HepG2 (cell line): ENCODE data around the gene H2AZ2. TPM values are rescaled to one million over a fixed set of nuclear protein-coding genes. Genes with fewer than 3 reads are reported as not detected.

Experiments used
- BRD4 ChIP-seq: sonication (generic); formaldehyde crosslinking; IDR thresholded peaks from 2 replicates; pipeline ENCODE4 v1.4.0; 2020; ENCODE audit warnings: missing genetic modification reagents
- DMAP1 ChIP-seq: IDR thresholded peaks from 2 replicates; pipeline ENCODE4 v1.6.1; 2016
- FOSL2 ChIP-seq: sonication (generic); formaldehyde crosslinking; IDR thresholded peaks from 2 replicates; pipeline ENCODE4 v1.4.0; 2020; ENCODE audit warnings: missing genetic modification reagents
- FOXM1 ChIP-seq: sonication (generic); formaldehyde crosslinking; IDR thresholded peaks from 2 replicates; pipeline ENCODE4 v1.5.0; 2020; ENCODE audit warnings: missing genetic modification reagents
- JUNB ChIP-seq: sonication (generic); formaldehyde crosslinking; IDR thresholded peaks from 2 replicates; pipeline ENCODE4 v1.8.0; 2022; ENCODE audit warnings: missing genetic modification reagents, mild to moderate bottlenecking, borderline replicate concordance
- KDM2A ChIP-seq: sonication (generic); formaldehyde crosslinking; IDR thresholded peaks from 2 replicates; pipeline ENCODE4 v1.4.0; 2020; ENCODE audit warnings: low read depth, missing genetic modification reagents, borderline replicate concordance
- PTBP1 ChIP-seq: fragments of 200-400 bp; formaldehyde crosslinking; IDR thresholded peaks from 2 replicates; pipeline ENCODE4 v1.6.1; 2018; ENCODE audit warnings: low read length, low read depth; ENCODE audit not compliant: poor library complexity, severe bottlenecking
- RELA ChIP-seq: sonication (generic); formaldehyde crosslinking; IDR thresholded peaks from 2 replicates; pipeline ENCODE4 v1.4.0; 2020; ENCODE audit warnings: missing genetic modification reagents
- THAP8 ChIP-seq: sonication (generic); formaldehyde crosslinking; IDR thresholded peaks from 2 replicates; pipeline ENCODE4 v1.5.1; 2020; ENCODE audit warnings: missing genetic modification reagents, mild to moderate bottlenecking, borderline replicate concordance
- ZNF24 ChIP-seq: fragments of 450-650 bp; IDR thresholded peaks from 2 replicates; pipeline ENCODE4 v1.6.1; 2017; ENCODE audit warnings: antibody characterized with exemption, mild to moderate bottlenecking
- ZNF503 ChIP-seq: sonication (generic); formaldehyde crosslinking; IDR thresholded peaks from 2 replicates; pipeline ENCODE4 v1.4.0; 2020; ENCODE audit warnings: missing genetic modification reagents
- ZNF709 ChIP-seq: sonication (generic); formaldehyde crosslinking; IDR thresholded peaks from 2 replicates; pipeline ENCODE4 v1.5.0; 2020; ENCODE audit warnings: mild to moderate bottlenecking, missing genetic modification reagents
- polyA plus RNA-seq, 8 experiments: library from polyadenylated mRNA; depleted of rRNA in 3 of 8; stranded (reverse) in 7 of 8; unstranded in 1 of 8; fragments of >200 nt; fragmentation: Illumina TruSeq in 4 of 8; extraction: Trizol in 4 of 8; gene quantifications; 2 replicates each; pipeline versions ENCODE4 v1.2.1 to v1.2.3, GENCODE V29; 2011 to 2016; ENCODE audit warnings: low read depth in 4 of 8, missing spikeins in 1 of 8, mixed read lengths in 1 of 8; ENCODE audit not compliant: insufficient read depth in 1 of 8
- total RNA-seq, 5 experiments: library from RNA; depleted of rRNA; stranded (reverse); fragments of >200 nt; fragmentation: Illumina TruSeq; extraction: Trizol; gene quantifications; 2 replicates each; pipeline ENCODE4 v1.2.3, GENCODE V29; 2016; ENCODE audit warnings: low read depth in 1 of 5
- TF ChIP-seq, protein P1 (sequence below): sonication (generic); formaldehyde crosslinking; IDR thresholded peaks from 2 replicates; pipeline ENCODE4 v1.4.0; 2020; ENCODE audit warnings: missing genetic modification reagents, mild to moderate bottlenecking, borderline replicate concordance
- TF ChIP-seq, protein P2 (sequence below): fragments of 450-650 bp; IDR thresholded peaks from 2 replicates; pipeline ENCODE4 v1.6.1; 2016
- TF ChIP-seq, protein P3 (sequence below): fragments of 450-650 bp; IDR thresholded peaks from 2 replicates; pipeline ENCODE4 v1.6.1; 2017; ENCODE audit warnings: mild to moderate bottlenecking

The H2AZ2 gene
- total and polyA plus RNA-seq, 2 of the 13 experiments (the other 11 are each of a cell fraction or from before 2014, with no cell fraction given), result 121 to 223 TPM

- TF ChIP-seq, protein P1, sequence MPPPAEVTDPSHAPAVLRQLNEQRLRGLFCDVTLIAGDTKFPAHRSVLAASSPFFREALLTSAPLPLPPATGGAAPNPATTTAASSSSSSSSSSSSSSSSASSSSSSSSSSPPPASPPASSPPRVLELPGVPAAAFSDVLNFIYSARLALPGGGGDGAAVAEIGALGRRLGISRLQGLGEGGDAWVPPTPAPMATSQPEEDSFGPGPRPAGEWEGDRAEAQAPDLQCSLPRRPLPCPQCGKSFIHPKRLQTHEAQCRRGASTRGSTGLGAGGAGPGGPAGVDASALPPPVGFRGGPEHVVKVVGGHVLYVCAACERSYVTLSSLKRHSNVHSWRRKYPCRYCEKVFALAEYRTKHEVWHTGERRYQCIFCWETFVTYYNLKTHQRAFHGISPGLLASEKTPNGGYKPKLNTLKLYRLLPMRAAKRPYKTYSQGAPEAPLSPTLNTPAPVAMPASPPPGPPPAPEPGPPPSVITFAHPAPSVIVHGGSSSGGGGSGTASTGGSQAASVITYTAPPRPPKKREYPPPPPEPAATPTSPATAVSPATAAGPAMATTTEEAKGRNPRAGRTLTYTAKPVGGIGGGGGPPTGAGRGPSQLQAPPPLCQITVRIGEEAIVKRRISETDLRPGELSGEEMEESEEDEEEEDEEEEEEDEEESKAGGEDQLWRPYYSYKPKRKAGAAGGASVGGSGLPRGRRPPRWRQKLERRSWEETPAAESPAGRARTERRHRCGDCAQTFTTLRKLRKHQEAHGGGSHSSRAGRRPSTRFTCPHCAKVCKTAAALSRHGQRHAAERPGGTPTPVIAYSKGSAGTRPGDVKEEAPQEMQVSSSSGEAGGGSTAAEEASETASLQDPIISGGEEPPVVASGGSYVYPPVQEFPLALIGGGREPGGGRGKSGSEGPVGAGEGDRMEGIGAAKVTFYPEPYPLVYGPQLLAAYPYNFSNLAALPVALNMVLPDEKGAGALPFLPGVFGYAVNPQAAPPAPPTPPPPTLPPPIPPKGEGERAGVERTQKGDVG (CRISPR knock-in tag), result no peak
- TF ChIP-seq FOXM1 (CRISPR knock-in tag) (no peak), DMAP1 (peak; percentile 93), JUNB (CRISPR knock-in tag) (no peak), THAP8 (CRISPR knock-in tag) (no peak), PTBP1 (no peak), ZNF709 (CRISPR knock-in tag) (peak; percentile 82), ZNF503 (peak; percentile 63; the same call in 1 of the 2 replicates), ZNF24 (no peak), BRD4 (CRISPR knock-in tag) (peak; percentile 54; the same call in 1 of the 2 replicates), FOSL2 (CRISPR knock-in tag) (0 out of 2 replicates have a peak, but pooled peaks have one; percentile 5), KDM2A (peak; percentile 74), RELA (CRISPR knock-in tag) (no peak)
- TF ChIP-seq, protein P2, sequence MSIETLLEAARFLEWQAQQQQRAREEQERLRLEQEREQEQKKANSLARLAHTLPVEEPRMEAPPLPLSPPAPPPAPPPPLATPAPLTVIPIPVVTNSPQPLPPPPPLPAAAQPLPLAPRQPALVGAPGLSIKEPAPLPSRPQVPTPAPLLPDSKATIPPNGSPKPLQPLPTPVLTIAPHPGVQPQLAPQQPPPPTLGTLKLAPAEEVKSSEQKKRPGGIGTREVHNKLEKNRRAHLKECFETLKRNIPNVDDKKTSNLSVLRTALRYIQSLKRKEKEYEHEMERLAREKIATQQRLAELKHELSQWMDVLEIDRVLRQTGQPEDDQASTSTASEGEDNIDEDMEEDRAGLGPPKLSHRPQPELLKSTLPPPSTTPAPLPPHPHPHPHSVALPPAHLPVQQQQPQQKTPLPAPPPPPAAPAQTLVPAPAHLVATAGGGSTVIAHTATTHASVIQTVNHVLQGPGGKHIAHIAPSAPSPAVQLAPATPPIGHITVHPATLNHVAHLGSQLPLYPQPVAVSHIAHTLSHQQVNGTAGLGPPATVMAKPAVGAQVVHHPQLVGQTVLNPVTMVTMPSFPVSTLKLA, result peak; percentile 63
- TF ChIP-seq, protein P3, sequence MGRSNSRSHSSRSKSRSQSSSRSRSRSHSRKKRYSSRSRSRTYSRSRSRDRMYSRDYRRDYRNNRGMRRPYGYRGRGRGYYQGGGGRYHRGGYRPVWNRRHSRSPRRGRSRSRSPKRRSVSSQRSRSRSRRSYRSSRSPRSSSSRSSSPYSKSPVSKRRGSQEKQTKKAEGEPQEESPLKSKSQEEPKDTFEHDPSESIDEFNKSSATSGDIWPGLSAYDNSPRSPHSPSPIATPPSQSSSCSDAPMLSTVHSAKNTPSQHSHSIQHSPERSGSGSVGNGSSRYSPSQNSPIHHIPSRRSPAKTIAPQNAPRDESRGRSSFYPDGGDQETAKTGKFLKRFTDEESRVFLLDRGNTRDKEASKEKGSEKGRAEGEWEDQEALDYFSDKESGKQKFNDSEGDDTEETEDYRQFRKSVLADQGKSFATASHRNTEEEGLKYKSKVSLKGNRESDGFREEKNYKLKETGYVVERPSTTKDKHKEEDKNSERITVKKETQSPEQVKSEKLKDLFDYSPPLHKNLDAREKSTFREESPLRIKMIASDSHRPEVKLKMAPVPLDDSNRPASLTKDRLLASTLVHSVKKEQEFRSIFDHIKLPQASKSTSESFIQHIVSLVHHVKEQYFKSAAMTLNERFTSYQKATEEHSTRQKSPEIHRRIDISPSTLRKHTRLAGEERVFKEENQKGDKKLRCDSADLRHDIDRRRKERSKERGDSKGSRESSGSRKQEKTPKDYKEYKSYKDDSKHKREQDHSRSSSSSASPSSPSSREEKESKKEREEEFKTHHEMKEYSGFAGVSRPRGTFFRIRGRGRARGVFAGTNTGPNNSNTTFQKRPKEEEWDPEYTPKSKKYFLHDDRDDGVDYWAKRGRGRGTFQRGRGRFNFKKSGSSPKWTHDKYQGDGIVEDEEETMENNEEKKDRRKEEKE, result no peak
Observed at GRCh38 chr7:44796504-44797328, 51.2 kb downstream of the H2AZ2 start, which contains the start of gene PPIA (continued).
